OCI-LY1 (cell line): ENCODE data around the gene CARD11.
"Not testable (repeated sequence)": the region's sequence is repeated elsewhere in the genome, so short reads cannot be mapped to it uniquely, and the experiment has no call there.

ENCODE experiments used
- CTCF ChIP-seq: fragments of 200-600 bp; sonication (generic), shearing (Covaris generic); IDR thresholded peaks from 2 replicates; pipeline ENCODE4 v1.5.1; 2017; ENCODE audit warnings: mild to moderate bottlenecking, antibody characterized with exemption, low read length, moderate library complexity, mixed read lengths
- EZH2 ChIP-seq: fragments of 200-600 bp; sonication (generic), shearing (Covaris generic); IDR thresholded peaks from 2 replicates; pipeline ENCODE4 v1.8.0; 2017; ENCODE audit warnings: borderline replicate concordance, mixed run types, mild to moderate bottlenecking, antibody characterized with exemption, low read length, moderate library complexity, mixed read lengths

GRCh38 chr7:2957369-2957727 is 86.3 kb downstream of the CARD11 start:
- not testable (repeated sequence) for TF ChIP-seq CTCF, EZH2
